Measurements from ENCODE around the gene SNRPE. TPM values are rescaled to one million over a fixed set of nuclear protein-coding genes. Genes with fewer than 3 reads are reported as not detected.

The SNRPE gene
- total and polyA plus RNA-seq, 2 of the 13 experiments (the other 11 are each of a cell fraction or from before 2014, with no cell fraction given): 146 to 281 TPM

DNA sequence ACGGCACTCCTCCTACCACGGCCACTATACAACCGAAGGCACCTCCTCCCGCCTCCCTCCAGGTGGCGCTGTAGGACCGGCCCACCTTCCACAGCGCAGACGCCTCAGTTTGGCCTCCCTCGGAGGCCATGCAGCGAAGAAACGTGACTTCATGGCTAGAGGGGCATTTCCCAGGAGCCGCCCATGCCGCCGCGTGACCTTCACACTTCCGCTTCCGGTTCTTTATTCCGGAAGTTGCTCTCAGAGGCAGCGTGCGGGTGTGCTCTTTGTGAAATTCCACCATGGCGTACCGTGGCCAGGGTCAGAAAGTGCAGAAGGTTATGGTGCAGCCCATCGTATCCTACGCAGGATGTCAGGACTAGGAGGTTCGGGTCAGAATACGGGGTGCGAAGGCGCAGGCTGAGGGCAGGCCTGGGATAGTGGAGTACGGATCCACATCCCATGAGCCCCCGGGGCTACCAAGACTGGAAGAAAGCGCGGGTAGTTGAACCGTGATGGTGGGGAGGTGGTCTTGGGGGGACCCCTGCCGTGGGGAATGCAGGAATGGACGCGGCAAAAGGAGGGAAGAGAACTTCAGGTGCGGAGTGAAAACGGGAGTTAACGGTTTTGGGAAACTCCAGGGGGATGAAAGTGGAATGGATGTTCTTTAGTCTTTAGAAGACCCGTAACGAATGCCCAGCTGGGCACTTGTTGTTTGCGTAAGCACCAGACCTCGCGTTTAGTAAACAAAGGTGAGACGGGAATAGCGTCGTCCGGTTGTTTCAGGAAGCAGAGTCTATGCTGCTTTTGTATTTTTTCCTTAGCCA, at the start of gene SNRPE (continued):
- TF ChIP-seq, protein P1, sequence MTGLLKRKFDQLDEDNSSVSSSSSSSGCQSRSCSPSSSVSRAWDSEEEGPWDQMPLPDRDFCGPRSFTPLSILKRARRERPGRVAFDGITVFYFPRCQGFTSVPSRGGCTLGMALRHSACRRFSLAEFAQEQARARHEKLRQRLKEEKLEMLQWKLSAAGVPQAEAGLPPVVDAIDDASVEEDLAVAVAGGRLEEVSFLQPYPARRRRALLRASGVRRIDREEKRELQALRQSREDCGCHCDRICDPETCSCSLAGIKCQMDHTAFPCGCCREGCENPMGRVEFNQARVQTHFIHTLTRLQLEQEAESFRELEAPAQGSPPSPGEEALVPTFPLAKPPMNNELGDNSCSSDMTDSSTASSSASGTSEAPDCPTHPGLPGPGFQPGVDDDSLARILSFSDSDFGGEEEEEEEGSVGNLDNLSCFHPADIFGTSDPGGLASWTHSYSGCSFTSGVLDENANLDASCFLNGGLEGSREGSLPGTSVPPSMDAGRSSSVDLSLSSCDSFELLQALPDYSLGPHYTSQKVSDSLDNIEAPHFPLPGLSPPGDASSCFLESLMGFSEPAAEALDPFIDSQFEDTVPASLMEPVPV (CRISPR knock-in tag; IDR thresholded peaks at IDR 0.05): peak; percentile 89; the same call in 1 of the 2 replicates
- TF ChIP-seq CCAR2 (optimal IDR thresholded peaks at IDR 0.05; ENCODE audit: low read depth, low read length) (no peak), RBM39 (IDR thresholded peaks at IDR 0.05; ENCODE audit: low read depth, low read length, poor library complexity, severe bottlenecking) (peak; percentile 90), SNRNP70 (IDR thresholded peaks at IDR 0.05; ENCODE audit: low read depth, low read length) (no peak), ZNF317 (CRISPR knock-in tag; IDR thresholded peaks at IDR 0.05) (peak; percentile 88), NCOA2 (CRISPR knock-in tag; IDR thresholded peaks at IDR 0.05) (peak; percentile 53), GABPA (IDR thresholded peaks at IDR 0.05; ENCODE audit: low read depth, low read length) (peak; percentile 97), GABPA (CRISPR knock-in tag; IDR thresholded peaks at IDR 0.05; ENCODE audit: low read depth) (peak; percentile 100), ZNF570 (CRISPR knock-in tag; IDR thresholded peaks at IDR 0.05; ENCODE audit: borderline replicate concordance) (no peak), ATRX (CRISPR knock-in tag; IDR thresholded peaks at IDR 0.05; ENCODE audit: borderline replicate concordance) (no peak), NONO (IDR thresholded peaks at IDR 0.05) (no peak), NONO (CRISPR knock-in tag; conservative IDR thresholded peaks at IDR 0.05) (peak; percentile 88), RBAK (CRISPR knock-in tag; IDR thresholded peaks at IDR 0.05) (no peak), ZNF761 (CRISPR knock-in tag; conservative IDR thresholded peaks at IDR 0.05) (0 out of 2 replicates have a peak, but pooled peaks have one; percentile 81), NBN (conservative IDR thresholded peaks at IDR 0.05) (no peak), ZNF136 (CRISPR knock-in tag; IDR thresholded peaks at IDR 0.05; ENCODE audit: low read depth) (peak; percentile 31; the same call in 1 of the 2 replicates), FOXO1 (CRISPR knock-in tag; IDR thresholded peaks at IDR 0.05) (peak; percentile 53; the same call in 1 of the 2 replicates), ZNF709 (CRISPR knock-in tag; IDR thresholded peaks at IDR 0.05) (no peak)
- TF ChIP-seq, protein P2, sequence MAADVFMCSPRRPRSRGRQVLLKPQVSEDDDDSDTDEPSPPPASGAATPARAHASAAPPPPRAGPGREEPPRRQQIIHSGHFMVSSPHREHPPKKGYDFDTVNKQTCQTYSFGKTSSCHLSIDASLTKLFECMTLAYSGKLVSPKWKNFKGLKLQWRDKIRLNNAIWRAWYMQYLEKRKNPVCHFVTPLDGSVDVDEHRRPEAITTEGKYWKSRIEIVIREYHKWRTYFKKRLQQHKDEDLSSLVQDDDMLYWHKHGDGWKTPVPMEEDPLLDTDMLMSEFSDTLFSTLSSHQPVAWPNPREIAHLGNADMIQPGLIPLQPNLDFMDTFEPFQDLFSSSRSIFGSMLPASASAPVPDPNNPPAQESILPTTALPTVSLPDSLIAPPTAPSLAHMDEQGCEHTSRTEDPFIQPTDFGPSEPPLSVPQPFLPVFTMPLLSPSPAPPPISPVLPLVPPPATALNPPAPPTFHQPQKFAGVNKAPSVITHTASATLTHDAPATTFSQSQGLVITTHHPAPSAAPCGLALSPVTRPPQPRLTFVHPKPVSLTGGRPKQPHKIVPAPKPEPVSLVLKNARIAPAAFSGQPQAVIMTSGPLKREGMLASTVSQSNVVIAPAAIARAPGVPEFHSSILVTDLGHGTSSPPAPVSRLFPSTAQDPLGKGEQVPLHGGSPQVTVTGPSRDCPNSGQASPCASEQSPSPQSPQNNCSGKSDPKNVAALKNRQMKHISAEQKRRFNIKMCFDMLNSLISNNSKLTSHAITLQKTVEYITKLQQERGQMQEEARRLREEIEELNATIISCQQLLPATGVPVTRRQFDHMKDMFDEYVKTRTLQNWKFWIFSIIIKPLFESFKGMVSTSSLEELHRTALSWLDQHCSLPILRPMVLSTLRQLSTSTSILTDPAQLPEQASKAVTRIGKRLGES (CRISPR knock-in tag; IDR thresholded peaks at IDR 0.05; ENCODE audit: borderline replicate concordance): no peak
- TF ChIP-seq, protein P3, sequence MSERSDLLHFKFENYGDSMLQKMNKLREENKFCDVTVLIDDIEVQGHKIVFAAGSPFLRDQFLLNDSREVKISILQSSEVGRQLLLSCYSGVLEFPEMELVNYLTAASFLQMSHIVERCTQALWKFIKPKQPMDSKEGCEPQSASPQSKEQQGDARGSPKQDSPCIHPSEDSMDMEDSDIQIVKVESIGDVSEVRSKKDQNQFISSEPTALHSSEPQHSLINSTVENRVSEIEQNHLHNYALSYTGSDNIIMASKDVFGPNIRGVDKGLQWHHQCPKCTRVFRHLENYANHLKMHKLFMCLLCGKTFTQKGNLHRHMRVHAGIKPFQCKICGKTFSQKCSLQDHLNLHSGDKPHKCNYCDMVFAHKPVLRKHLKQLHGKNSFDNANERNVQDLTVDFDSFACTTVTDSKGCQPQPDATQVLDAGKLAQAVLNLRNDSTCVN (CRISPR knock-in tag; IDR thresholded peaks at IDR 0.05; ENCODE audit: borderline replicate concordance): peak; percentile 35; the same call in 1 of the 2 replicates
- TF ChIP-seq, protein P4, sequence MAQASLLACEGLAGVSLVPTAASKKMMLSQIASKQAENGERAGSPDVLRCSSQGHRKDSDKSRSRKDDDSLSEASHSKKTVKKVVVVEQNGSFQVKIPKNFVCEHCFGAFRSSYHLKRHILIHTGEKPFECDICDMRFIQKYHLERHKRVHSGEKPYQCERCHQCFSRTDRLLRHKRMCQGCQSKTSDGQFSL (CRISPR knock-in tag; IDR thresholded peaks at IDR 0.05): no peak; the same call in 1 of the 2 replicates
- TF ChIP-seq, protein P5, sequence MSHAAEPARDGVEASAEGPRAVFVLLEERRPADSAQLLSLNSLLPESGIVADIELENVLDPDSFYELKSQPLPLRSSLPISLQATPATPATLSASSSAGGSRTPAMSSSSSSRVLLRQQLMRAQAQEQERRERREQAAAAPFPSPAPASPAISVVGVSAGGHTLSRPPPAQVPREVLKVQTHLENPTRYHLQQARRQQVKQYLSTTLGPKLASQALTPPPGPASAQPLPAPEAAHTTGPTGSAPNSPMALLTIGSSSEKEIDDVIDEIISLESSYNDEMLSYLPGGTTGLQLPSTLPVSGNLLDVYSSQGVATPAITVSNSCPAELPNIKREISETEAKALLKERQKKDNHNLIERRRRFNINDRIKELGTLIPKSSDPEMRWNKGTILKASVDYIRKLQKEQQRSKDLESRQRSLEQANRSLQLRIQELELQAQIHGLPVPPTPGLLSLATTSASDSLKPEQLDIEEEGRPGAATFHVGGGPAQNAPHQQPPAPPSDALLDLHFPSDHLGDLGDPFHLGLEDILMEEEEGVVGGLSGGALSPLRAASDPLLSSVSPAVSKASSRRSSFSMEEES (CRISPR knock-in tag; IDR thresholded peaks at IDR 0.05): peak; percentile 95

All from HepG2 (cell line).